Left ventricle myocardium inferior (tissue), 1 donor: ENCODE data around the gene ZMIZ1. TPM values are rescaled to one million over a fixed set of nuclear protein-coding genes. Genes with fewer than 3 reads are reported as not detected.
A peak's percentile ranks its signal among the peaks of the same experiment; 100 is the strongest.

Experiments used
- DNase-seq: peaks from one replicate; pipeline ENCODE4 v3.0.0-alpha.2; 2020
- H3K27ac ChIP-seq: fragments of 200-600 bp; replicated peaks from 2 replicates; pipeline ENCODE4 v1.8.0; 2021
- H3K27me3 ChIP-seq: fragments of 200-600 bp; 2 replicates; pipeline ENCODE4 v1.8.0; 2021; ENCODE audit warnings: low read depth
- H3K36me3 ChIP-seq: fragments of 200-600 bp; 2 replicates; pipeline ENCODE4 v1.8.0; 2021
- H3K4me1 ChIP-seq: fragments of 200-600 bp; 2 replicates; pipeline ENCODE4 v1.8.0; 2021
- H3K4me3 ChIP-seq: fragments of 200-600 bp; 2 replicates; pipeline ENCODE4 v1.8.0; 2021; ENCODE audit warnings: mild to moderate bottlenecking, moderate library complexity
- H3K9me3 ChIP-seq: fragments of 200-600 bp; replicated peaks from 2 replicates; pipeline ENCODE4 v1.8.0; 2021
- CTCF ChIP-seq: fragments of 200-600 bp; IDR thresholded peaks from 2 replicates; pipeline ENCODE4 v1.8.0; 2021; ENCODE audit warnings: antibody characterized with exemption, mild to moderate bottlenecking, borderline replicate concordance
- intact Hi-C: fragments of 100-400 bp; cut with micrococcal nuclease; formaldehyde crosslinking; loops from one replicate; pipeline ENCODE4 v1.11.0; 2022
- total RNA-seq: library from RNA; stranded (reverse); fragmentation: NEBNext Ultra II Directional; extraction: Animal tissue kit (Norgen Biotek cat#: 25700); gene quantifications from one replicate; pipeline ENCODE4 v1.2.1, GENCODE V29; 2021
- donor health status: DM: no; HTN: yes; CAD: no; lungs with severe emphysema.

Gene ZMIZ1
- total RNA-seq, 1 donor from 2014 or later = 55.9 TPM

- no peak for TF ChIP-seq CTCF
- peak overlapping the region; percentile 18 for H3K27ac ChIP-seq
These were observed 134.4 kb downstream of the ZMIZ1 start for GRCh38 chr10:79203014-79203644.

GRCh38 chr10:79203833-79204232 lies 135.1 kb downstream of the ZMIZ1 start:
- Histone ChIP-seq H3K36me3 (peaks cover 80% of the 10 kb centered on the region), H3K27ac (peak overlapping the region; percentile 18), H3K27me3 (no peaks in the 10 kb centered on the region), H3K9me3 (no peaks in the 10 kb centered on the region), H3K4me3 (no peak overlapping the region), H3K4me1 (peaks cover 46% of the 10 kb centered on the region)
- TF ChIP-seq CTCF = peak; percentile 25
- DNase-seq = no peak
- intact Hi-C loops = no loop called here

More at GRCh38 chr10:79203014-79203644, 134.4 kb downstream of the ZMIZ1 start:
- Histone ChIP-seq H3K36me3 (peaks cover 73% of the 10 kb centered on the region), H3K27me3 (no peaks in the 10 kb centered on the region), H3K9me3 (no peaks in the 10 kb centered on the region), H3K4me3 (no peak overlapping the region), H3K4me1 (peaks cover 46% of the 10 kb centered on the region)
- DNase-seq = no peak
- intact Hi-C loops = no loop called here

- DNase-seq = no peak
- no peaks in the 10 kb centered on the region for H3K27me3 ChIP-seq
- no peak for TF ChIP-seq CTCF
- no peak overlapping the region for H3K4me3 ChIP-seq
- intact Hi-C loops = no loop called here
- H3K36me3 ChIP-seq = peaks cover 94% of the 10 kb centered on the region
- no peak overlapping the region for H3K27ac ChIP-seq
- H3K4me1 ChIP-seq = peaks cover 42% of the 10 kb centered on the region
- no peaks in the 10 kb centered on the region for H3K9me3 ChIP-seq
These were observed 137.7 kb downstream of the ZMIZ1 start for GRCh38 chr10:79206300-79207095.

GRCh38 chr10:79207096-79207357 lies 138.3 kb downstream of the ZMIZ1 start:
- no peak overlapping the region for H3K27ac ChIP-seq
- no peaks in the 10 kb centered on the region for H3K27me3 ChIP-seq
- H3K4me1 ChIP-seq = peaks cover 37% of the 10 kb centered on the region
- peaks cover 95% of the 10 kb centered on the region for H3K36me3 ChIP-seq
- TF ChIP-seq CTCF = no peak
- intact Hi-C loops = no loop called here
- no peak for DNase-seq
- H3K4me3 ChIP-seq = no peak overlapping the region
- H3K9me3 ChIP-seq = no peaks in the 10 kb centered on the region

GRCh38 chr10:79207726-79208125 lies 139.0 kb downstream of the ZMIZ1 start:
- intact Hi-C loops = no loop called here
- no peak overlapping the region for H3K27ac ChIP-seq
- peaks cover 30% of the 10 kb centered on the region for H3K4me1 ChIP-seq
- no peak for TF ChIP-seq CTCF
- no peaks in the 10 kb centered on the region for H3K9me3 ChIP-seq
- H3K36me3 ChIP-seq = peaks cover 94% of the 10 kb centered on the region
- DNase-seq = no peak
- no peaks in the 10 kb centered on the region for H3K27me3 ChIP-seq
- H3K4me3 ChIP-seq = no peak overlapping the region
